HG03457 (cell line): ENCODE data around the gene TOMM20.
"Not testable (repeated sequence)": the region's sequence is repeated elsewhere in the genome, so short reads cannot be mapped to it uniquely, and the experiment has no call there.

Experiments used
- ATAC-seq: cut with Tn5 transposase; IDR thresholded peaks from one replicate; pipeline ENCODE4 v1.9.1; 2021; ENCODE audit warnings: moderate number of reproducible peaks; ENCODE audit not compliant: unreplicated experiment

TOMM20 gene

DNA sequence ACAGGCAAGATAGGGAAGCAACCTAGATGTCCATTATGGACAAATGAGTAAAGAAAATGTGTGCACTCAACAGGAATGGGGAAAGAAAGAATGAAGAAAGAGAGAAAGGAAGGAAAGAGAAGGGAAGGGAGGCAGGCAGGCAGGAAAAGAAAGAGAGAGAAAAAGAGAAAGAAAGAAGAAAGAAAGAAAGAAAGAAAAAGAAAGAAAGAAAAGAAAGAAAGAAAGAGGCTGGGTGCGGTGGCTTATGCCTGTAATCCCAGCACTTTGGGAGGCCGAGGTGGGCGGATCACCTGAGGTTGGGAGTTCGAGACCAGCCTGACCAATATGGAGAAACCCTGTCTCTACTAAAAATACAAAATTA, 48.4 kb downstream of the TOMM20 start:
- ATAC-seq: not testable (repeated sequence)

DNA sequence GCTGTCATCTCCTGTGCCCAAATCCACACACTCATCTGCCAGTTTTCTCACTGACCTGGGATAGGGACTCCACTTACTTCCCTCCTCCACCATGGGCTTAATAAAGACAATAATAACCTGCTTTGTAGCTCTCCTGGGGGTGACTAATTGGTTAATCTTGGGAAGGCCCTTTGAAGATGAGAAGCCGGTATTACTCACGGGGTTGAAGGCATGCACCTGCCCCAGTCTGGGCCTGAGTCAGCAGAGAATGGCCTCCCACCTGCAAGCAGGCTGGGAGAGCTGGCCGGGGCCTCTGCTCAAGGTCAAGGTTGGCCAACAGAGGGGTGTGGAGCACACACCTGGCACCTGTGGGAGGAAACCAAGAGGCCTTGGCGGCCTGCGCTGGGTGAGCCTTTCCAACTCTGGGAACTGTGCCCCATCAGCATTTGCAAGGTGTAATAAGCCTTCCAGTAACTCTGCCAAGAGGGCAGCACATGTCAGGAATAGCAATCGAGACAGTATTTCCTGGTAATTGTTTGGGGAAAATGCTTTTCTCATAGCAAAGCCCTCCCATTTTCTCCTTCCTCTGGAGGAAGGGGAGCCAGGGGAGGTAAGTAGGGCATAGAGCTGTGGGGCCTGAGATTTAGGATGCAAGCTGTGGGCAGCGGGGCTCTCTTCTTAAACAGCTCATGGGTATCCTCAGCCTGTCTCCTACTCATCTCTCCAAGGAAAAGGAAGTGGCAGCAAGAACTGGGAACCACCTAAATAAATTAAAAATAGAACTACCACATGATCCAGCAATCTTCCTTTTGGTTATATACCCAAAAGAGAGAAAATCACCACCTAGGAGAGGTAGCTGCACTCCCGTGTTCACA, 49.0 kb downstream of the TOMM20 start:
- no peak for ATAC-seq

GRCh38 chr1:235078480-235079381, 49.9 kb downstream of the TOMM20 start:
- ATAC-seq: no peak

DNA sequence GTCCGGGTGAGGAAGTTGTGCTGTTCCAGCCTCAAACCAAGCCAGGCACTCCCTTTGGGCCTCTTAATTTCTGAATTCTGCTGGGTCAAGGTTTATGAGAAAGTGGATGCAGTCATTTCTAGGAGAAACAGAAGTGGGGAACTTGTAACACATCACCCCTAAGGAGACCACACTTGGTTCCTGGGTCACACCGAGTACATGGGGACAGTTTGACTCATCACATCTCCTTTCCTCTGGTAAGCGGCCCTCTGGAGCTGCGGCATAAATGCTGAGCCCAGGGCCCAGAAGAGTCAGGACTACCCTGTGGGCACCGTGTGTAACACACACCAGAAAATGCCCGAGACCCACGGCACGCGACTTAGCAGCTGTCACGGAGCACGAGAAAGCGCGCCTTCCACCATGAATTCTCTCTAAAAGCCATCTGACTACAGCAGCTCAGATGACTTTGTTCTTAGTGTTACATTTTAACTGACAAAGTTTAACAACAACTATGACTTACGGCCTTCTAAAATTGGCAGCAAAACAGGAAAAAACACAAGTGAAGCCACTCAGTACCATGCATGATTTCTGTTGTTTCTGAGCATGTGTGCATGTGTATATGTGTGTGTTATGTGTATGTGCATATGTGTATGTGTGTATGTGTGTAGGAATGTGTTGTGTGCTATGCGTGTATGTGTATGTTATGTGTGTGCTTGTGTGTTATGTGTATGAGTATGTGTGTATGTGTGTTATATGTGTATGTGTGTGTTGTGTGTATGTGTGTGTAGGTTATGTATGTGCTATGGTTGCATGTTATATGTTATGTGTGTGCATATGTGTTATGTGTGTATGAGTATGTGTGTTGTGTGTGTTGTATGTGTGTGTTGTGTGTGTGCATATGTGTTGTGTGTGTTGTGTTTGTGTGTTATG, 50.8 kb downstream of the TOMM20 start:
- no peak for ATAC-seq

DNA sequence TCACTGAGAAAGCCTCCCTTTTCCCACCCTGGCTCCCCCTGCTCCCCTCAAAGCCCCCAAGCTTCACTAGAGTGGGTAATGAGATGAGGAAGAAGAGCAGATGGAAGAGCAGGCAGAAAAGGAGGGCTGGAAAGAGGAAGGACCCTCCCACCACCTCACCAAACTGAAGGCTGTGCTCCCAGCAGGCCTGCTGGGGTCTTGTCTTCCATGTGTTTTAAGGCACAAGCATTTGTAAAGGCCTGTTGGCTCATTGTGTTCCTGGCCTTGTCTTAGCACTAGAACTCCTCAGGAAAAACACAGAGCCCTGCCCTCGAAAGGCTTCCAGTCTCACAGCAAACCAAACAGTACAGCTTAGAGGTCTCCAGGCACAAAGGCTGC, 51.5 kb downstream of the TOMM20 start:
- no peak for ATAC-seq

- ATAC-seq: no peak
These were observed 52.0 kb downstream of the TOMM20 start for GRCh38 chr1:235076504-235077162.

DNA sequence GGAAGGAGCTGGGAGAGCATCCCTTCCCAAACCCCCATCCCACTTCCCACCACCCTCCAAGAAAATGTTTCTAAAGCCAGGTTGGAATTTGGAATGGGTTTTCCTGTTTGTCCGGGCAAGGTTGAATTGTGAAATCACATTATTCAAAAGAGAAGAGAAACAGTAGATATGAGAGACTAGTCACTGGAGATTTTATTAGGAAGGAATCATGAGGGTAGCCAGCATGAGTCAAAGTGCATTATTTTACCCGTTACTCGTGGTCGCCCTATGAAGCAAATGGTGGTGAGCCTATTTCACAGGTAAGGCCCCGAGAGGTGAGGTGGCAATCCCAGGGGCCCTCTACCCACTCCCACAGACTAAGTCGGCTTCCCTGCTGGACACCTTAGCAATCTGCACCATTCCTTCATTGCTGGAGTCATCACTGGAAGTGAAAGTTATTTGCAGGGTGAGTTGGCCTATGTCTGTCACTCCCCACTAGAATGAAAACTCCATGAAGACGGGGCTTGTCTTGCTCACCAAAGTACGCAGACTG, 52.8 kb downstream of the TOMM20 start:
- no peak for ATAC-seq

DNA sequence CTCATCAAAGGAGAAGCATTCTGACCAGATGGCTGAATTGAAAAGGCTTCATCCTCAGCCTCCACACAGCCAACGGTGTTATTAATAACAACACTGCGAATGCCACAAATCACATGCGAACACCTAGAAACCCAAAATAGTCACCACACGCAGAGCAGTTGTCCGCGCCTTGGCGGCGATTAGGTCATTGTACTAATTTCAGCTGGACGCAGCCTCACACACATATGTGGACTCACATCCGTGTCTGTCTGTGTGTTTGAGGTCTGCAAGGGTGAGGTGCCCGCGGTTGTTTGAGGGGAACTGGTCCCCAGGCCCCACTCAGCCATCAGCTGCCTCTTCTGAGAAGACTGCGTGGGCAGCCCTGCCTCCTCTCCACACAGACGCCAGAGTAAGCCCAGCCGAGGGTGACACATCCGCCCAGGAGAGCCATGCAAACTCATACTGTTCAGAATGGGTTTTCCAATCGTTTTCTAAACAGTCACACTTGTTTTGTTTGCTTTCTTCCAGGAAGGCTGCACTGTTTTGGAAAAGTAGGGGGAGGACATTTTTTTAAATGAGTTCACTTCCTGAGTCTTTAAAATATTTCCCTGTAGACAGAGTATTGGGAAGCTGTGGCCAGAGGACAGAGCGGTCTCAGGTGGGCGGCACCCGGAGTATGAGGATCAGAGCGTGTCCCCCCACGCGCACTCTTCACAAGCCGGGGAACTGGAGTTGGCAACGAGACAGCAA, 53.4 kb downstream of the TOMM20 start:
- peak; percentile 58 for ATAC-seq

GRCh38 chr1:235074523-235075047, 54.1 kb downstream of the TOMM20 start:
- peak; percentile 29 for ATAC-seq

GRCh38 chr1:235073968-235074522, 54.6 kb downstream of the TOMM20 start:
- no peak for ATAC-seq

DNA sequence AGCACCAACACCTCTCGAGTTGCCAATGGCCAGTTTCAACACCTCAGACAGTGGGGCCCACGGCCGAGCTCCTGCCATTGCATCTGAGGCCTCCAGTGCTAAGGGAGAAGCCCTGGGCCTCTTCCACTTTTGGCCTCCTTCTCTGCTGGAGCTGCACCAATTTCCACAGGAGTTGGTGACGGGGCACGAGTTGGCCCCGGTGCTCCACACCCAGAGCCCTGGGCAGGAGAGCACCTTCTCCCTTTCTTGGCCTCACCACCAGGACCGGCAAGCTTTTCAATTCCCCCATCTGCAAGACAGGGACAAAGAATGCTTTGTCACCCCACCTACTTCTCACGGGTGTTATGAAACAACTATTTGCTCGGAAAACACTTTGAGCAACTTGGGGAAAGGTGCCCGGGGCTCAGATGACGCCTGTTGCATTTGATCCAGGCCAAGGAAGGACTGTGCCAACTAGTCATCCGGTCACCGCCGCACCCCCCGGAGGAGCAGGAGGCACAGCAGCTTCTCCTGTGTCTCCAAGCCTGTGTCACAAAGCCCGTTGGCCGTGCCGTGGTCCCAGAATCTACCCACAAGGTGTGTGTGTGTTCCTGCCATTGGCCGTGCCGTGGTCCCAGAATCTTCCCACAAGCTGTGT, 55.2 kb downstream of the TOMM20 start:
- ATAC-seq: no peak

- not testable (repeated sequence) for ATAC-seq
These were observed 56.1 kb downstream of the TOMM20 start for GRCh38 chr1:235072577-235072976.

DNA sequence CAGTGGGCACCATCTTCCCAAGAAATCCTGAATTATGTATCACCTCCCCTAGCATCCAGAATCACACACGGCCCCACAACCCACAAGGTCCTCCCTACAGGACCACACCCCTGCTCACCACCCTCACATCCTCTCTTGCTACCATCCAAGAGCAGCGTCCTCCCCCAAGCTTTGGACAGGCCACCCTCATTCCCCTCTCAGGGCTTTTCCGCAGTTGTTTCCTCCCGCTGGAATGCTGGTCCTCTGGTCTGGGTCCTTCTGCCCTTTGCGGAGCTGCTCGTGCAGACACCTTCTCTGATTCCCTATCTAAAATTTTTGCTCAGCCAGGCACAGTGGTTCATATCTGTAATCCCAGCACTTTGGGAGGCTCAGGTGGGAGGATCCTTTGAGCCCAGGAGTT, 56.5 kb downstream of the TOMM20 start:
- ATAC-seq: no peak

- ATAC-seq: no peak
These were observed 57.8 kb downstream of the TOMM20 start for GRCh38 chr1:235070819-235071218.

DNA sequence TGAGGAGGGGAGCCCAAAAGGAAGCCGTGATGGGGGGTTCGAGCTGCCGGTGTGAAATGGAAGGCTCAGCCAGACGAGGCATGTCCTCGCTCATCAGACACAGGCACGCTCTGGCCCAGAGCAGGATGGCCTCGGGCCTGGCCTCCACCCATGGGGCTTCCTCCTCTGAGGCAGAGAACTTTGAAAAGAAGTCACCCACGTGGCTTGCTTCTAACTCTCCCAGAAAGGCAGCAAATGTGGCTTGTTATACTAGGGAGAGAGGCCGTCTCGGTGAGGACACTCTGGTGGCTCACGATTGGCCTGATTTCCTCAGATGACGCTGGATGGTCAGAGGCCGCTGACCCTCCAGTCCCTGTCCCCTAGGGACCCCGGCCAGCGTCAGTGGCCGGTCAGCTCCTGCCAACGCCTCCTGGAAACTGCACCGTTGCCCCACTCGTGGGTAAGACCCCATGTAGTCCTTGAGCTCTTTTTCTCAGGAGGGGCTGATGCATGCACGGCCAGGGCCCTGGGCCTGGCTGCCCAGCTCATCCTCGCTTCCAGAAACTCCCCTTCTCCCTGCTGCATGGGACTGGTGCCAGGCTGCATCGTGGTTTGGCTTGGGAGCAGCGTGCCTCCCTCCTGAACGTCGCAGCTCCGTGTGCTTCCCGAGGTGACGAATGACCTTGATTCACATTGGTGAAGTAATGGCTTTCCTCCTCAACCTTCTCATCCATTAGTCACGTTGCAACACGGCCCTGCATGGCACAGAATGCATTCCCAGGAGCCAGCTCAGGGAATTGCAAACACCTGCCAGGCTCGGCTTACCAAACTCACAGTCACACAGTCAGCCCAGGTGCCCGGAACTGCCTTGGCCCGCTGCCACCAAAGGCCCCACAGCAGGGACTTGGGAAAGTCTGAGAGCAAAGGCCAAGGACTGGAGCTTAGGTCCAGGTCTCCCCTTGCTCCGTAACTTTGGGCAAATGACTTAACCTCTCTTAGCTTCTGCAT, 58.8 kb downstream of the TOMM20 start:
- ATAC-seq: no peak

DNA sequence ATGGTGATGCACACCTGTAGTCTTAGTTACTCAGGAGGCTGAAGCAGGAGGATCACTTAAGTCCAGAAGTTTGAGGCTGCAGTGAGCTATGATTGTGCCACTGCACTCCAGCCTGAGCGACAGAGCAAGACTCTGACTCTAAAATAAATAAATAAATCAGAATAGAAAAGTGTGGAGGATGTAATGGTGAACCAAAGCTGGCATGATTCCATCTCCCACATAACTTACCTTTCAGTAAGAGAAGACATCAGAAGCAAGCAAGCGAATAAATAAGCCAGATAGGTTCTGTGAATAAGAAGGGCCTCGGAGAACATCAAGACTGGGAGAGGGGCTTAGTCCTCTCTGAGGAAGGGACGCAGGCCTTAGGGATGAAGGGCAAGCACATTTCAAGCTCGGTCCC, 59.5 kb downstream of the TOMM20 start:
- no peak for ATAC-seq
